ENCODE data around the gene DGLUCY.
"Not testable (repeated sequence)": the region's sequence is repeated elsewhere in the genome, so short reads cannot be mapped to it uniquely, and the experiment has no call there.

DGLUCY gene

GRCh38 chr14:91123201-91123600 lies 9.3 kb downstream of the DGLUCY start:
- peaks cover 7% of the 10 kb centered on the region for H3K9me3 ChIP-seq (ENCODE audit: control insufficient read depth, low read length)
- H3K4me1 ChIP-seq (ENCODE audit: control insufficient read depth, insufficient read depth, low read length, poor library complexity, severe bottlenecking): peaks cover 3% of the 10 kb centered on the region
- H3K27ac ChIP-seq (ENCODE audit: low read depth, low read length, severe bottlenecking): no peak overlapping the region
- no peak overlapping the region for H3K4me3 ChIP-seq (ENCODE audit: extremely low read depth, insufficient read depth, low read length, poor library complexity, severe bottlenecking)
- H3K36me3 ChIP-seq (ENCODE audit: control insufficient read depth, insufficient read depth, low read length): no peaks in the 10 kb centered on the region
- 90 to 100% methylated on average over 7 of the region's 8 CpGs for WGBS, 2 experiments (ENCODE audit: insufficient coverage in 2 of 2)

DNA sequence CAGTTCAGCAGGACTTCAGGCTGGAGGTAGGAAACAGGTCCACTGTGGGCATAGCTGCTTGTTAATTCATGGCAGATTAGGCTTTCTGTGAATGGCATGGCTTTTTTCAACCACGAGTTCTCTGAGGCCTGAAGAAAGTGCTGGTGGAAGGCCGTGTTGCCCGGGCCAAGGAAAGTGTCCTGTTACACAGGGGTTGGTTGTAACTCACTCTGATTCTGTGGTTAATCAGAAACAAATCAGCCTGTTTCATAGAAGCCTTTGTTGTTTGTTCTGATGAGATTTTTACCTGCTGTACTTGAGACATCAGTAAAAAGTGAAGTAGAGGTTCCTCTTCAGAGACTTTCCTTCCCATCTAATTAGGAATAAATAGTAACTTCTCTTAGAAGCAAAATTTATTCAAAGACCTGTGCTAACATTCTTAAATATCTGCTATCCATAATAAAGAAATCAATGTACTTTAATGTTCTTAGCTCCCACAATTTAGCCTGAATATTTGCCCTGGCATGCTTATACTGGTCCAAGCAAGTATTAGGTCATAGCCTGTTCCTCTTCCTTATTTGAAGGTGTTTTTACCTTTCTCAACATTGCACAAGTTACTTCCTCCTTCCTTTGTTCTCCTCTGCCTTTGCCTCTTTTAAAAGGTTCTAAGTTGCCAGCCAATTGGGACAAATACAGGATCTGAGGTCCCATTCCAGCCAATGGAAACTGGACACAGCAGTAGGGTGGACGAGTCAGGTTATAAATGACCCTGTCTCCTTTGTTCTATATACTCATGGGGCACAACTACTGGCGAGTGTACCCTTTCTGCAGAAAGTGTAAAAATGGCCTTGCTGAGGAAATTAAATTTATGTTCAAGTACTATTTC lies 10.8 kb downstream of the DGLUCY start:
- H3K4me1 ChIP-seq (ENCODE audit: control insufficient read depth, insufficient read depth, low read length, poor library complexity, severe bottlenecking); H3K36me3 ChIP-seq (ENCODE audit: control insufficient read depth, insufficient read depth, low read length); H3K9me3 ChIP-seq (ENCODE audit: control insufficient read depth, low read length); H3K27ac ChIP-seq (ENCODE audit: low read depth, low read length, severe bottlenecking); H3K4me3 ChIP-seq (ENCODE audit: extremely low read depth, insufficient read depth, low read length, poor library complexity, severe bottlenecking): not testable (repeated sequence)
- 91 to 97% methylated on average over 3 to 4 of the region's 5 CpGs for WGBS, 2 experiments (ENCODE audit: insufficient coverage in 2 of 2)

- WGBS, 2 experiments (ENCODE audit: insufficient coverage in 2 of 2): 96 to 97% methylated on average over 6 to 7 of the region's 7 CpGs
These were observed 11.4 kb downstream of the DGLUCY start for GRCh38 chr14:91125271-91125660.

GRCh38 chr14:91125801-91126200 lies 11.9 kb downstream of the DGLUCY start:
- no peak overlapping the region for H3K27ac ChIP-seq (ENCODE audit: low read depth, low read length, severe bottlenecking)
- no peak overlapping the region for H3K4me3 ChIP-seq (ENCODE audit: extremely low read depth, insufficient read depth, low read length, poor library complexity, severe bottlenecking)
- 57 to 67% methylated on average over 3 of the region's 4 CpGs for WGBS, 2 experiments (ENCODE audit: insufficient coverage in 2 of 2)

More at GRCh38 chr14:91125271-91125660, 11.4 kb downstream of the DGLUCY start:
- peaks cover 7% of the 10 kb centered on the region for H3K9me3 ChIP-seq (ENCODE audit: control insufficient read depth, low read length)
- H3K36me3 ChIP-seq (ENCODE audit: control insufficient read depth, insufficient read depth, low read length): no peaks in the 10 kb centered on the region
- H3K27ac ChIP-seq (ENCODE audit: low read depth, low read length, severe bottlenecking): no peak overlapping the region
- no peaks in the 10 kb centered on the region for H3K4me1 ChIP-seq (ENCODE audit: control insufficient read depth, insufficient read depth, low read length, poor library complexity, severe bottlenecking)
- H3K4me3 ChIP-seq (ENCODE audit: extremely low read depth, insufficient read depth, low read length, poor library complexity, severe bottlenecking): no peak overlapping the region

GRCh38 chr14:91126761-91127160 lies 12.9 kb downstream of the DGLUCY start:
- Histone ChIP-seq H3K4me1 (ENCODE audit: control insufficient read depth, insufficient read depth, low read length, poor library complexity, severe bottlenecking) (no peaks in the 10 kb centered on the region), H3K36me3 (ENCODE audit: control insufficient read depth, insufficient read depth, low read length) (no peaks in the 10 kb centered on the region), H3K4me3 (ENCODE audit: extremely low read depth, insufficient read depth, low read length, poor library complexity, severe bottlenecking) (no peak overlapping the region), H3K9me3 (ENCODE audit: control insufficient read depth, low read length) (peaks cover 7% of the 10 kb centered on the region), H3K27ac (ENCODE audit: low read depth, low read length, severe bottlenecking) (no peak overlapping the region)
- WGBS, 2 experiments (ENCODE audit: insufficient coverage in 2 of 2): no CpG with 5 or more reads among the region's 2 CpGs

More at GRCh38 chr14:91125801-91126200, 11.9 kb downstream of the DGLUCY start:
- H3K4me1 ChIP-seq (ENCODE audit: control insufficient read depth, insufficient read depth, low read length, poor library complexity, severe bottlenecking): no peaks in the 10 kb centered on the region
- no peaks in the 10 kb centered on the region for H3K36me3 ChIP-seq (ENCODE audit: control insufficient read depth, insufficient read depth, low read length)
- peaks cover 7% of the 10 kb centered on the region for H3K9me3 ChIP-seq (ENCODE audit: control insufficient read depth, low read length)

DNA sequence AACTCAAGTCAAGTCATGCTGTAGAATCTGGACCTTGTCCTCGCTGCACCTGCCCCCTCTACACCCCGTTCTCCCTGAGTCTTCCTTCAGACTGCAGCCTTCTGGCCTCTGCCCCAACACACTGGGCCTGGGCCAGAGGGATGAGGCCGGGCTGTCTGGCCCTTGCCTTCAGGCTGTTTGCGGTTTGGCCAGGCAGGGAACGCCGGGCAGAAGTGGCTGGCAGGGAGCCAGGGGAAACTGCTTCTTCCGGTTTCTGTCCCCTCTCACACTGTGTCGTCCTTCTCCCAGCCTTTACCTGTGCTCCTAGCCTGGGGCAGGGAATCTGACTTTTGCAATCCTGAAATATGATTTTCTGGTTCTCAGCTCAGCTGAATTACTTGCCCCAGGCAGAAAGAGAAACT lies 13.5 kb downstream of the DGLUCY start:
- H3K9me3 ChIP-seq (ENCODE audit: control insufficient read depth, low read length): peaks cover 7% of the 10 kb centered on the region
- H3K4me3 ChIP-seq (ENCODE audit: extremely low read depth, insufficient read depth, low read length, poor library complexity, severe bottlenecking): no peak overlapping the region
- H3K4me1 ChIP-seq (ENCODE audit: control insufficient read depth, insufficient read depth, low read length, poor library complexity, severe bottlenecking): no peaks in the 10 kb centered on the region
- H3K27ac ChIP-seq (ENCODE audit: low read depth, low read length, severe bottlenecking): no peak overlapping the region
- no peaks in the 10 kb centered on the region for H3K36me3 ChIP-seq (ENCODE audit: control insufficient read depth, insufficient read depth, low read length)
- WGBS, 2 experiments (ENCODE audit: insufficient coverage in 2 of 2): 81 to 93% methylated on average over 8 of the region's 8 CpGs

DNA sequence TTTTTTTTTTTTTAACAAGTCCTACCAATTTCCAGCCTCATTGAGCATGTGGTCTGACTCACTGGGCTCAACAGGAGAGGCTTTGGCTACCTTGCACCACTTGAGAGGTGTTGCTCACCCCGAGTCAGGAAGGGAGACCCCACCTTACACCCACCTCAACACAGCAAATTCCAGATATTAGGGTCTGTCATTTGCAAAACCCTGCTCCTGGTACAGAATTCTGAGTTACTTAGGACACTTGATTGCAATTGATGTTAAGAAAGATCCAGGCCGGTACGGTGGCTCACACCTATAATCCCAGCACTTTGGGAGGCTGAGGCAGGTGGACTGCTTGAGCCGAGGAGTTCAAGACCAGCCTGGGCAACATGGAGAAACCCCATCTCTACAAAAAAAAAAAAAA lies 14.1 kb downstream of the DGLUCY start:
- H3K27ac ChIP-seq (ENCODE audit: low read depth, low read length, severe bottlenecking): no peak overlapping the region
- WGBS, 2 experiments (ENCODE audit: insufficient coverage in 2 of 2): 86 to 96% methylated on average over 2 to 3 of the region's 4 CpGs
- H3K4me1 ChIP-seq (ENCODE audit: control insufficient read depth, insufficient read depth, low read length, poor library complexity, severe bottlenecking): no peaks in the 10 kb centered on the region
- H3K9me3 ChIP-seq (ENCODE audit: control insufficient read depth, low read length): peaks cover 7% of the 10 kb centered on the region
- no peak overlapping the region for H3K4me3 ChIP-seq (ENCODE audit: extremely low read depth, insufficient read depth, low read length, poor library complexity, severe bottlenecking)
- no peaks in the 10 kb centered on the region for H3K36me3 ChIP-seq (ENCODE audit: control insufficient read depth, insufficient read depth, low read length)

- no peaks in the 10 kb centered on the region for H3K36me3 ChIP-seq (ENCODE audit: control insufficient read depth, insufficient read depth, low read length)
- no peak overlapping the region for H3K27ac ChIP-seq (ENCODE audit: low read depth, low read length, severe bottlenecking)
- WGBS, 2 experiments (ENCODE audit: insufficient coverage in 2 of 2): 84% methylated on average over 3 of the region's 4 CpGs; no CpG with 5 or more reads in 1 of the 2 experiments
- H3K4me3 ChIP-seq (ENCODE audit: extremely low read depth, insufficient read depth, low read length, poor library complexity, severe bottlenecking): no peak overlapping the region
- H3K4me1 ChIP-seq (ENCODE audit: control insufficient read depth, insufficient read depth, low read length, poor library complexity, severe bottlenecking): no peaks in the 10 kb centered on the region
- peaks cover 7% of the 10 kb centered on the region for H3K9me3 ChIP-seq (ENCODE audit: control insufficient read depth, low read length)
These were observed 14.8 kb downstream of the DGLUCY start for GRCh38 chr14:91128699-91129098.

- no peaks in the 10 kb centered on the region for H3K4me1 ChIP-seq (ENCODE audit: control insufficient read depth, insufficient read depth, low read length, poor library complexity, severe bottlenecking)
- 100% methylated on average over 2 of the region's 2 CpGs; no CpG with 5 or more reads in 1 of the 2 experiments for WGBS, 2 experiments (ENCODE audit: insufficient coverage in 2 of 2)
- no peaks in the 10 kb centered on the region for H3K36me3 ChIP-seq (ENCODE audit: control insufficient read depth, insufficient read depth, low read length)
- H3K9me3 ChIP-seq (ENCODE audit: control insufficient read depth, low read length): peaks cover 7% of the 10 kb centered on the region
- no peak overlapping the region for H3K27ac ChIP-seq (ENCODE audit: low read depth, low read length, severe bottlenecking)
- no peak overlapping the region for H3K4me3 ChIP-seq (ENCODE audit: extremely low read depth, insufficient read depth, low read length, poor library complexity, severe bottlenecking)
These were observed 15.4 kb downstream of the DGLUCY start for GRCh38 chr14:91129261-91129660.

- H3K36me3 ChIP-seq (ENCODE audit: control insufficient read depth, insufficient read depth, low read length): no peaks in the 10 kb centered on the region
- H3K4me1 ChIP-seq (ENCODE audit: control insufficient read depth, insufficient read depth, low read length, poor library complexity, severe bottlenecking): no peaks in the 10 kb centered on the region
- H3K9me3 ChIP-seq (ENCODE audit: control insufficient read depth, low read length): no peaks in the 10 kb centered on the region
- H3K27ac ChIP-seq (ENCODE audit: low read depth, low read length, severe bottlenecking): no peak overlapping the region
- no peak overlapping the region for H3K4me3 ChIP-seq (ENCODE audit: extremely low read depth, insufficient read depth, low read length, poor library complexity, severe bottlenecking)
- WGBS, 2 experiments (ENCODE audit: insufficient coverage in 2 of 2): 89 to 92% methylated on average over 2 to 4 of the region's 7 CpGs
These were observed 21.2 kb downstream of the DGLUCY start for GRCh38 chr14:91135039-91135438.

All from mesodermal cell (in vitro differentiated cells).